ENCODE measurements around the gene CHRNB2. TPM values are rescaled to one million over a fixed set of nuclear protein-coding genes. Genes with fewer than 3 reads are reported as not detected.

The CHRNB2 gene
- total and polyA plus RNA-seq, 9 of the 15 experiments (the other 6 are each of a cell fraction or from before 2014, with no cell fraction given), result 0.01 TPM; not detected in 8

- intact Hi-C loops (cut with micrococcal nuclease), result no loop called here
- Histone ChIP-seq H3K79me2 (ENCODE audit: control insufficient read depth, insufficient read depth, low read length) (peaks cover 27% of the 10 kb centered on the region), H3K9me1 (ENCODE audit: control insufficient read depth, insufficient read depth, low read length) (no peaks in the 10 kb centered on the region), H3K9me3 (replicated peaks; ENCODE audit: control insufficient read depth, insufficient read depth, low read depth, low read length) (no peaks in the 10 kb centered on the region), H3K27me3 (ENCODE audit: control insufficient read depth in 2 of 2, insufficient read depth in 2 of 2, low read length in 2 of 2) (no peaks in the 10 kb centered on the region), H3K4me2 (ENCODE audit: insufficient read depth, low read length) (no peak overlapping the region), H3K9ac (ENCODE audit: insufficient read depth in 1 of 2, low read depth in 2 of 2, low read length in 2 of 2) (no peak overlapping the region), H3K27ac (ENCODE audit: extremely low read depth, low read depth, low read length) (no peak overlapping the region), H3K4me3 (no peak overlapping the region), H4K20me1 (replicated peaks; ENCODE audit: control insufficient read depth, insufficient read depth, low read length) (peaks cover 8% of the 10 kb centered on the region; the same call in 1 of the 2 replicates), H2AFZ (ENCODE audit: low read depth, low read length) (no peak overlapping the region), H3K36me3 (ENCODE audit: control insufficient read depth, insufficient read depth, low read length) (peaks cover 78% of the 10 kb centered on the region), H3K4me1 (replicated peaks in 1 of 2; ENCODE audit: control insufficient read depth in 2 of 2, insufficient read depth in 2 of 2, low read length in 2 of 2) (peaks cover 9 to 13% of the 10 kb centered on the region in 2 experiments; a peak in 4 of 5 replicates)
- FAIRE-seq, result no peak
- no peak for DNase-seq (ENCODE audit: extremely low read depth in 1 of 4, low spot score in 3 of 4)
- no peak for ATAC-seq
- BruUV-seq (replicated peaks), result no TSS peak
- in situ Hi-C loops (cut with MboI), result no loop called here
- ChIA-PET CTCF (ENCODE audit: low intra/inter-chr PET ratio) (interaction anchor here (0.6 kb wide), 1 partner anchor 719 kb away, joined by 3 read pairs; no protein-coding TSS in a partner anchor), POLR2A (interaction anchor here (0.7 to 1.2 kb wide), 4 partner anchors 11 to 73 kb away, joined by 3 to 4 read pairs (median 3); no protein-coding TSS in a partner anchor)
- 70% methylated on average over 11 of the region's 12 CpGs for WGBS (ENCODE audit: insufficient coverage, low coverage, missing lambda C conversion rate)
- TF ChIP-seq CCNT2 (IDR thresholded peaks at IDR 0.05; ENCODE audit: borderline replicate concordance, extremely low read depth, insufficient read length, low read depth, low read length), result no peak
- no peak for TF ChIP-seq SRSF7 (optimal IDR thresholded peaks at IDR 0.05; ENCODE audit: low read depth, low read length)
- no peak for TF ChIP-seq KLF16 (IDR thresholded peaks at IDR 0.05)
- peak; percentile 93 for TF ChIP-seq NFIC (IDR thresholded peaks at IDR 0.05)
- no peak for TF ChIP-seq MITF (IDR thresholded peaks at IDR 0.05)
- peak; percentile 65; the same call in 1 of the 2 replicates for TF ChIP-seq NFIX (CRISPR knock-in tag; IDR thresholded peaks at IDR 0.05; ENCODE audit: low read depth)
Measured at GRCh38 chr1:154553056-154554030, 14.2 kb upstream of the CHRNB2 start.
